ENCODE results near the gene SCIN.

Gene SCIN

GRCh38 chr7:12623223-12623622, 52.7 kb downstream of the SCIN start:
- TF ChIP-seq SIN3A (IDR thresholded peaks at IDR 0.05; ENCODE audit: borderline replicate concordance, insufficient read depth, low read length): no peak
- TF ChIP-seq FOXP2 (optimal IDR thresholded peaks at IDR 0.05; ENCODE audit: borderline replicate concordance, extremely low read depth, extremely low read length, insufficient read depth): no peak
- no peak for TF ChIP-seq TAF1 (IDR thresholded peaks at IDR 0.05; ENCODE audit: borderline replicate concordance, insufficient read depth, low read length)
- no peak for TF ChIP-seq REST (IDR thresholded peaks at IDR 0.05; ENCODE audit: insufficient read depth in 1 of 2, low read depth in 2 of 2, low read length in 2 of 2)
- TF ChIP-seq POLR2AphosphoS5 (IDR thresholded peaks at IDR 0.05; ENCODE audit: low read depth, low read length): no peak

GRCh38 chr7:12623885-12624498, 53.5 kb downstream of the SCIN start:
- TF ChIP-seq SIN3A (IDR thresholded peaks at IDR 0.05; ENCODE audit: borderline replicate concordance, insufficient read depth, low read length): no peak
- no peak for TF ChIP-seq FOXP2 (optimal IDR thresholded peaks at IDR 0.05; ENCODE audit: borderline replicate concordance, extremely low read depth, extremely low read length, insufficient read depth)
- no peak for TF ChIP-seq TAF1 (IDR thresholded peaks at IDR 0.05; ENCODE audit: borderline replicate concordance, insufficient read depth, low read length)
- TF ChIP-seq REST (IDR thresholded peaks at IDR 0.05; ENCODE audit: insufficient read depth in 1 of 2, low read depth in 2 of 2, low read length in 2 of 2): no peak
- no peak for TF ChIP-seq POLR2AphosphoS5 (IDR thresholded peaks at IDR 0.05; ENCODE audit: low read depth, low read length)

- TF ChIP-seq FOXP2 (optimal IDR thresholded peaks at IDR 0.05; ENCODE audit: borderline replicate concordance, extremely low read depth, extremely low read length, insufficient read depth) (no peak), POLR2AphosphoS5 (IDR thresholded peaks at IDR 0.05; ENCODE audit: low read depth, low read length) (no peak), SIN3A (IDR thresholded peaks at IDR 0.05; ENCODE audit: borderline replicate concordance, insufficient read depth, low read length) (no peak), REST (IDR thresholded peaks at IDR 0.05; ENCODE audit: insufficient read depth in 1 of 2, low read depth in 2 of 2, low read length in 2 of 2) (no peak), TAF1 (IDR thresholded peaks at IDR 0.05; ENCODE audit: borderline replicate concordance, insufficient read depth, low read length) (no peak)
Measured at GRCh38 chr7:12625836-12626235, 55.3 kb downstream of the SCIN start.

- TF ChIP-seq POLR2AphosphoS5 (IDR thresholded peaks at IDR 0.05; ENCODE audit: low read depth, low read length) (no peak), REST (IDR thresholded peaks at IDR 0.05; ENCODE audit: insufficient read depth in 1 of 2, low read depth in 2 of 2, low read length in 2 of 2) (no peak), FOXP2 (optimal IDR thresholded peaks at IDR 0.05; ENCODE audit: borderline replicate concordance, extremely low read depth, extremely low read length, insufficient read depth) (no peak), TAF1 (IDR thresholded peaks at IDR 0.05; ENCODE audit: borderline replicate concordance, insufficient read depth, low read length) (no peak), SIN3A (IDR thresholded peaks at IDR 0.05; ENCODE audit: borderline replicate concordance, insufficient read depth, low read length) (no peak)
Measured at GRCh38 chr7:12629816-12630512, 59.4 kb downstream of the SCIN start.
